MCF 10A (cell line): Measurements from ENCODE around the gene ZNF22. TPM values are rescaled to one million over a fixed set of nuclear protein-coding genes. Genes with fewer than 3 reads are reported as not detected.

ENCODE experiments used
- BruUV-seq: library from RNA; stranded (reverse); fragments of 400-500 nt; replicated peaks from 2 replicates; lab custom pipeline; 2021; lab: Mats Ljungman, UMichigan
- CTCF ChIA-PET: fragments of 300-600 bp; sonication (Branson Sonifier 250); formaldehyde crosslinking; extraction: SDS; loops from one replicate; lab custom pipeline; 2021; ENCODE audit warnings: antibody characterized with exemption, inconsistent platforms; lab: Yijun Ruan, JAX
- POLR2A ChIA-PET: fragments of 300-600, 350-650 bp; sonication (Branson Sonifier 250); formaldehyde crosslinking; extraction: SDS; loops from one replicate; lab custom pipeline; 2020; ENCODE audit warnings: antibody characterized with exemption, inconsistent platforms; lab: Yijun Ruan, JAX
- DNase-seq: peaks from one replicate; pipeline ENCODE4 v3.0.0-alpha.2; 2018; ENCODE audit not compliant: unreplicated experiment
- H3K27ac Mint-ChIP-seq: one replicate; pipeline ENCODE4 v1.8.0; 2022; ENCODE audit warnings: mild to moderate bottlenecking, low read depth, mixed read lengths; ENCODE audit not compliant: unreplicated experiment
- H3K27me3 Mint-ChIP-seq: one replicate; pipeline ENCODE4 v1.8.0; 2022; ENCODE audit warnings: mixed read lengths; ENCODE audit not compliant: insufficient read depth, unreplicated experiment
- H3K36me3 Mint-ChIP-seq: one replicate; pipeline ENCODE4 v1.8.0; 2022; ENCODE audit warnings: mild to moderate bottlenecking, moderate library complexity, mixed read lengths; ENCODE audit not compliant: insufficient read depth, unreplicated experiment
- H3K4me1 Mint-ChIP-seq: one replicate; pipeline ENCODE4 v1.8.0; 2022; ENCODE audit warnings: mixed read lengths; ENCODE audit not compliant: insufficient read depth, unreplicated experiment
- H3K4me3 Mint-ChIP-seq: one replicate; pipeline ENCODE4 v1.8.0; 2022; ENCODE audit warnings: mild to moderate bottlenecking, moderate library complexity, mixed read lengths; ENCODE audit not compliant: unreplicated experiment
- H3K9me3 Mint-ChIP-seq: one replicate; pipeline ENCODE4 v1.8.0; 2022; ENCODE audit warnings: mixed read lengths; ENCODE audit not compliant: unreplicated experiment
- intact Hi-C: fragments of 100-400 bp; cut with micrococcal nuclease; formaldehyde crosslinking; loops from 2 replicates; pipeline ENCODE4 v1.14.1; 2022
- total RNA-seq: library from RNA; stranded (reverse); gene quantifications from 2 replicates; pipeline ENCODE4 v1.2.3, GENCODE V29; 2022
- TF ChIP-seq, protein P1 (sequence below): fragments of 200-600 bp; IDR thresholded peaks from one replicate; pipeline ENCODE4 v1.8.0; 2022; ENCODE audit warnings: antibody characterized with exemption, mild to moderate bottlenecking; ENCODE audit not compliant: unreplicated experiment

Gene ZNF22
- total RNA-seq, 1 experiment from 2014 or later = 8.5 TPM

DNA sequence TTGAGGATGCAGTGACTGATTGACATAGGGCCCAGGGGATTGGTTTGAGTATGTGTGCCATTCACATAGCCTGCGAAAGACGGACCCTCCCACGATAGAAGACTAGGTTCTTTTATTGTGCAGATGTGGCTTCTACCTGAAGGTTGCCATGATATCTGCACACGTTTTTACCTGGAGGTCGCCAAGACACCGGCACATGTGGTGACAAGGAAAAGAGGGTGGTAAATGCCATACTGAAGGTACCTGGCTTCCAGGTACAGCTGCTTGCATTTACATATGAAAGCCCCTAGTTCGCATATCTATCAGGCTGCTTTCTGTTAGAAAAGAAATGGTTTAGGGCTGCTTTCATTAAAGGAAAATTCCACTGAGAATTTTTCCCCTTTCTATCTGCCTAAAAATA is 43.6 kb downstream of the ZNF22 start:
- CTCF ChIA-PET = interaction anchor here (0.8 kb wide), 1 partner anchor 88 kb away, joined by 3 read pairs; no protein-coding TSS in a partner anchor
- POLR2A ChIA-PET = no interaction called here
- Mint-ChIP-seq H3K36me3 (no peaks in the 10 kb centered on the region), H3K27ac (no peak overlapping the region), H3K9me3 (no peaks in the 10 kb centered on the region), H3K4me1 (peaks cover 6% of the 10 kb centered on the region), H3K27me3 (no peaks in the 10 kb centered on the region), H3K4me3 (no peak overlapping the region)
- no peak for DNase-seq
- TF ChIP-seq, protein P1, sequence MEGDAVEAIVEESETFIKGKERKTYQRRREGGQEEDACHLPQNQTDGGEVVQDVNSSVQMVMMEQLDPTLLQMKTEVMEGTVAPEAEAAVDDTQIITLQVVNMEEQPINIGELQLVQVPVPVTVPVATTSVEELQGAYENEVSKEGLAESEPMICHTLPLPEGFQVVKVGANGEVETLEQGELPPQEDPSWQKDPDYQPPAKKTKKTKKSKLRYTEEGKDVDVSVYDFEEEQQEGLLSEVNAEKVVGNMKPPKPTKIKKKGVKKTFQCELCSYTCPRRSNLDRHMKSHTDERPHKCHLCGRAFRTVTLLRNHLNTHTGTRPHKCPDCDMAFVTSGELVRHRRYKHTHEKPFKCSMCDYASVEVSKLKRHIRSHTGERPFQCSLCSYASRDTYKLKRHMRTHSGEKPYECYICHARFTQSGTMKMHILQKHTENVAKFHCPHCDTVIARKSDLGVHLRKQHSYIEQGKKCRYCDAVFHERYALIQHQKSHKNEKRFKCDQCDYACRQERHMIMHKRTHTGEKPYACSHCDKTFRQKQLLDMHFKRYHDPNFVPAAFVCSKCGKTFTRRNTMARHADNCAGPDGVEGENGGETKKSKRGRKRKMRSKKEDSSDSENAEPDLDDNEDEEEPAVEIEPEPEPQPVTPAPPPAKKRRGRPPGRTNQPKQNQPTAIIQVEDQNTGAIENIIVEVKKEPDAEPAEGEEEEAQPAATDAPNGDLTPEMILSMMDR = no peak
- intact Hi-C loops = no loop called here
- no TSS peak for BruUV-seq

DNA sequence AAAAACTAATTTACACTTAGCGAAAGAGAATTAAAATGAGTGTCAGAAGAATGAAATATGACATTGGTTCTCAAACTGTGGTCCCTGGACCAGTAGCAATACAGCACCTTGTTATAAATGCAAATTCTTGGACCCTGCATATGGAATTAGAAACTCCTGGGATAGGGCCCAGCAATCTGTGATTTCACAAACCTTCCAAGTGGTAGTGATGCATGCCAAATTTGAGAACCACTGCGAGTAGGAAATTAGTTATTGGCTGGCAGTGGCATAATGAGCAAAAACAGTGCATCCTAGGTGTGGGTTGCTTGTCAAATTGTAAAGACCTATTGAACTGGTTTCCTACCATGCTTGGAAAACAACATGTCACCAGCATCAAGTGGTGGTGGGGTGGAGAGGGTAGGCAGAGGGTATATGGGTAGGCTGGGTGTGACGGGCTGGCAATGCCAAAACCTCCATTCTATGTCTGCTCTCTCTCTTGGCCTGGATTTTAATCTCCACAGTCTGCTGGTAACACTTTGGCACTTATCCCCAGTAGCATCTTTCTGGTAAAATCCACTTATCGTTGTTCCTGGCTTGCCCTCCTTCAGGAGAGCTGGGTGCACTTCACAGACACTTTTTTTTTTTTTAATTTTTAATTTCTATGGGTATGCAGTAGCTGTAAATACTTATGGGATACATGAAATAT is 50.0 kb downstream of the ZNF22 start:
- intact Hi-C loops = no loop called here
- Mint-ChIP-seq H3K27ac (no peak overlapping the region), H3K9me3 (no peaks in the 10 kb centered on the region), H3K27me3 (no peaks in the 10 kb centered on the region), H3K4me3 (no peak overlapping the region), H3K4me1 (peaks cover 14% of the 10 kb centered on the region), H3K36me3 (no peaks in the 10 kb centered on the region)
- no peak for DNase-seq
- ChIA-PET POLR2A (interaction anchor here (1.3 kb wide), 1 partner anchor 11 kb away, joined by 3 read pairs; no protein-coding TSS in a partner anchor), CTCF (interaction anchor here (0.9 to 1.1 kb wide), 2 partner anchors 118 to 185 kb away, joined by 3 read pairs; no protein-coding TSS in a partner anchor)
- TF ChIP-seq, protein P1 = no peak
- BruUV-seq = no TSS peak

DNA sequence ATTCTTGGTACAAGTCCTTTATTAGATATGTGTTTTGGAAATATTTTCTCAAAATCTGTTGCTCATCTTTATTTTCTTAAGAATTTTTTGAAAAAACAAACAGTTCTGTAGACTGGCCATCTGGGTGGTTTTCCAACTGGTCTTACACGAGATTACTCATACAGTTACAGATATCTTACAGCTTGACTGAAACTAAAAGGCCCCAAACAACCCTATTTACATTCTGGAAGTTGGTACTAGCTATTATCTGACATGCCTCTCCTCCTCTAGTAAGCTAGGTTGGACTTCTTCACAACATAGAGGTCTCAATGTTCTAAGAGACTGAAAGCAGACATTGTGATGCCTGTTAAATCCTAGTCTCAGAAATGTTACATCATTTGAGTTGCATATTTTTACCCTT is 52.0 kb downstream of the ZNF22 start:
- Mint-ChIP-seq H3K4me3 (no peak overlapping the region), H3K36me3 (no peaks in the 10 kb centered on the region), H3K27ac (no peak overlapping the region), H3K27me3 (no peaks in the 10 kb centered on the region), H3K9me3 (no peaks in the 10 kb centered on the region), H3K4me1 (peaks cover 14% of the 10 kb centered on the region)
- intact Hi-C loops = no loop called here
- ChIA-PET CTCF (interaction anchor here (0.7 kb wide), 1 partner anchor 12 kb away, joined by 4 read pairs; no protein-coding TSS in a partner anchor), POLR2A (no interaction called here)
- no peak for DNase-seq
- TF ChIP-seq, protein P1 = no peak
- no TSS peak for BruUV-seq

DNA sequence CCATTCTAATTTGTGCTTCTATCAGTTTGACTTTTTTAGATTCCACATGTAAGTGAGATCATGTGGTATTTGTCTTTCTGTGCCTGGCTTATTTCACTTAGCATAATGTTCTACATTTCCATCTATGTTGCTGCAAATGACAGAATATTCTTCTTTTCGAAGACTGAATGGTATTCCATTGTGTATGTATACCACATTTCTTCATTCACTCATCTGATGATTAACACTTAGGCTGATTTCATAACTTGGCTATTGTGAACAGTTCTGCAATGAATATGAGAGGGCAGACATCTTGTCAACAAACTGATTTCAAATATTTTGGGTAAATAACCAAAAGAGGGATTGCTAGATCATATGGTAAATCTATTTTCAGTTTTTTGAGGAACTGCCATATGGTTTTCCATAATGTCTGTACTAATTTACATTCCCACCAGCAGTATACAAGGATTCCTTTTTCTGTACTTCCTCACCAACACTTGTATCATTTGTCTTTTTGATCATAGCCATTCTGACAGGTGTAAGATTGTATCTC is 52.9 kb downstream of the ZNF22 start:
- TF ChIP-seq, protein P1 = no peak
- BruUV-seq = no TSS peak
- H3K27me3 Mint-ChIP-seq = no peaks in the 10 kb centered on the region
- DNase-seq = peak; percentile 18
- H3K4me3 Mint-ChIP-seq = no peak overlapping the region
- peaks cover 14% of the 10 kb centered on the region for H3K4me1 Mint-ChIP-seq
- CTCF ChIA-PET = no interaction called here
- POLR2A ChIA-PET = no interaction called here
- no peaks in the 10 kb centered on the region for H3K36me3 Mint-ChIP-seq
- H3K27ac Mint-ChIP-seq = no peak overlapping the region
- H3K9me3 Mint-ChIP-seq = no peaks in the 10 kb centered on the region
- intact Hi-C loops = no loop called here

Other genes starting within 250 kb of the ZNF22 start
- gene TMEM72, start 89.6 kb upstream of the ZNF22 start, total RNA-seq = not detected in 2 replicates
- gene RASSF4, start 41.1 kb upstream of the ZNF22 start, total RNA-seq = 0.22 TPM in 1 of 2 replicates, not detected in the other
- 0.76 and 0.84 TPM in 2 replicates for gene DEPP1, start 22.1 kb upstream of the ZNF22 start, total RNA-seq